Adipocyte (in vitro differentiated cells): ENCODE data around the gene UCHL5.
"Not testable (repeated sequence)": the region's sequence is repeated elsewhere in the genome, so short reads cannot be mapped to it uniquely, and the experiment has no call there.

ENCODE experiments used
- DNase-seq: peaks from one replicate; pipeline ENCODE4 v3.0.0-alpha.2; 2015; ENCODE audit warnings: low read depth
- H3K27me3 ChIP-seq: replicated peaks from 2 replicates; pipeline ENCODE4 v1.7.0; 2013; ENCODE audit warnings: mild to moderate bottlenecking, low read length, moderate library complexity; ENCODE audit not compliant: control insufficient read depth, insufficient read depth
- H3K36me3 ChIP-seq: 2 replicates; pipeline ENCODE4 v1.7.0; 2013; ENCODE audit warnings: low read length, mild to moderate bottlenecking, moderate library complexity; ENCODE audit not compliant: control insufficient read depth, insufficient read depth, severe bottlenecking
- H3K4me1 ChIP-seq: 2 replicates; pipeline ENCODE4 v1.7.0; 2013; ENCODE audit warnings: mild to moderate bottlenecking, low read length, moderate library complexity; ENCODE audit not compliant: control insufficient read depth, insufficient read depth
- H3K4me3 ChIP-seq: 2 replicates; pipeline ENCODE4 v1.7.0; 2013; ENCODE audit warnings: mild to moderate bottlenecking, low read length, moderate library complexity
- H3K9ac ChIP-seq: 2 replicates; pipeline ENCODE4 v1.7.0; 2013; ENCODE audit warnings: mild to moderate bottlenecking, low read length, moderate library complexity
- H3K9me3 ChIP-seq: 2 replicates; pipeline ENCODE4 v1.7.0; 2013; ENCODE audit warnings: mild to moderate bottlenecking, low read length, moderate library complexity; ENCODE audit not compliant: control insufficient read depth

UCHL5 gene

GRCh38 chr1:193033610-193034009, 25.6 kb downstream of the UCHL5 start:
- H3K9ac ChIP-seq, result no peak overlapping the region
- no peak overlapping the region for H3K4me3 ChIP-seq
- DNase-seq, result no peak
- no peaks in the 10 kb centered on the region for H3K4me1 ChIP-seq
- H3K36me3 ChIP-seq, result peaks cover 9% of the 10 kb centered on the region
- H3K9me3 ChIP-seq, result no peaks in the 10 kb centered on the region
- H3K27me3 ChIP-seq, result no peaks in the 10 kb centered on the region

DNA sequence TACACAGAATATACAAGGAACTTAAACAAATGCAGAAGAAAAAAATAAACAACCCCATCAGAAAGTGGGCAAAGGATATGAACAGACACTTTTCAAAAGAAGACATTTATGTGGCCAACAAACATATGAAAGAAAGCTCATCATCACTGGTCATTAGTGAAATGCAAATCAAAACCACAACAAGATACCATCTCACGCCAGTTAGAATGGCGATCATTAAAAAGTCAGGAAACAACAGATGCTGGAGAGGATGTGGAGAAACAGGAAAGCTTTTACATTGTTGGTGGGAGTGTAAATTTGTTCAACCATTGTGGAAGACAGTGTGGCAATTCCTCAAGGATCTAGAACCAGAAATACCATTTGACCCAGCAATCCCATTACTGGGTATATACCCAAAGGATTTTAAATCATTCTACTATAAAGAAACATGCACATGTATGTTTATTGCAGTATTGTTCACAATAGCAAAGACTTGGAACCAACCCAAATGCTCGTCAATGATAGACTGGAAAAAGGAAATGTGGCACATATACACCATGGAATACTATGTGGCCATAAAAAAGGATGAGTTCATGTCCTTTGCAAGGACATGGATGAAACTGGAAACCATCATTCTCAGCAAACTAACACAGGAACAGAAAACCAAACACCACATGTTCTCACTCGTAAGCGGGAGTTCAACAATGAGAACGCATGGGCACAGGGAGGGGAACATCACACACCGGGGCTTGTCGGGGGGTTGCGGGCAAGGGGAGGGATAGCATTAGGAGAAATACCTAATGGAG, 26.3 kb downstream of the UCHL5 start:
- not testable (repeated sequence) for H3K9ac ChIP-seq, H3K4me3 ChIP-seq, H3K27me3 ChIP-seq, H3K9me3 ChIP-seq, DNase-seq, H3K4me1 ChIP-seq
- H3K36me3 ChIP-seq, result peaks cover 16% of the 10 kb centered on the region

GRCh38 chr1:193031431-193031830, 27.7 kb downstream of the UCHL5 start:
- DNase-seq, result peak; percentile 59
- Histone ChIP-seq H3K9ac (no peak overlapping the region), H3K9me3 (no peaks in the 10 kb centered on the region), H3K4me1 (no peaks in the 10 kb centered on the region), H3K4me3 (no peak overlapping the region), H3K27me3 (no peaks in the 10 kb centered on the region), H3K36me3 (peaks cover 30% of the 10 kb centered on the region)

GRCh38 chr1:193030280-193030679, 28.9 kb downstream of the UCHL5 start:
- H3K4me3 ChIP-seq, result no peak overlapping the region
- H3K9ac ChIP-seq, result no peak overlapping the region
- no peaks in the 10 kb centered on the region for H3K4me1 ChIP-seq
- H3K9me3 ChIP-seq, result no peaks in the 10 kb centered on the region
- no peak for DNase-seq
- peaks cover 35% of the 10 kb centered on the region for H3K36me3 ChIP-seq
- no peaks in the 10 kb centered on the region for H3K27me3 ChIP-seq

DNA sequence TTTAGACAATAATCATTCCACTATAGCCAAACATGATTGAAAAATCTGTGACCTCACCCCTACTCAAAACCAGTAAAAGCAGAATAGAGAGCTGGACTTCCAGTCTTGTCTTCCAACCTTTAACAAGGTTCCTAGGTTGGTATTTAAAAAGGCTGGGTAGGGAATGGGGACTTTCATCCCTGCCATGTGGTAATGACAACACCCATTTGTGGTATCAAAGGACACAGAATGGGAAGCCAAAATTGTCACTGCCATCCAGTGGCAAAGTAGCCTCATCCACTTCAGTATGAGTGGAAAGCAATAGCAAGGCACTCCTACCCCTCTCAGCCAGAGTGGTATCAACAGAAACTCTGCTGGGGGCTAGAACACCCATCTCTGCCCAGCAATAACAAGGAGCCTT, 33.9 kb downstream of the UCHL5 start:
- no peaks in the 10 kb centered on the region for H3K4me1 ChIP-seq
- no peaks in the 10 kb centered on the region for H3K9me3 ChIP-seq
- no peak for DNase-seq
- H3K9ac ChIP-seq, result no peak overlapping the region
- no peaks in the 10 kb centered on the region for H3K27me3 ChIP-seq
- H3K36me3 ChIP-seq, result peaks cover 62% of the 10 kb centered on the region
- no peak overlapping the region for H3K4me3 ChIP-seq

DNA sequence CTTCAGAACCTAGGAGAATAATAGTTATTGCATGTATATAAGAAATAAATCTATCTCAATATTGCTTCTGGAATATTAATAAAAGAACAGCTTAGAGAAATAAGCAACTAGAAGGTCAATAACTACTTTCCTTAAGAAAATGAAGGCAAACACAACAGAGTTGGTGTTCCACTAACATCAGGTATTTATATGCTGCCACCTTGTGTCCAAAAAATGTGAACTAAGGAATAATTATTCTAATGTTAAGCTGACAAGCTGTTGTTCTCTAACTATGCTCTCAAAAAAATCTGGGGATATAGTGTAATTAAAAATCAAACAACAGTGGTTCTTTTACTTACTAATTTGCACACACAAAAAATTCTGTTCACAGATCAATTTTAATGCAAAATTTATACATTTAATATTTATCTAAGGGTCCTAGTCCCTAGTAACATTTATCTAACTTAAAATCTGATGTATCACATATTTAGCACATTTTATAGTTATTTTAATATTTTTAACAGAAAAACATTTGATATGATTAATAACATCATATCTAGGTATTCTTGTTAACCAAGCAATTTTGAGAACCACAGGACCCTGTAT, 39.6 kb downstream of the UCHL5 start:
- Histone ChIP-seq H3K9ac (peak overlapping the region; percentile 15), H3K9me3 (no peaks in the 10 kb centered on the region), H3K4me3 (no peak overlapping the region), H3K36me3 (peaks cover 42% of the 10 kb centered on the region), H3K27me3 (no peaks in the 10 kb centered on the region), H3K4me1 (peaks cover 8% of the 10 kb centered on the region)
- peak; percentile 86 for DNase-seq

- H3K4me3 ChIP-seq, result no peak overlapping the region
- no peak for DNase-seq
- H3K36me3 ChIP-seq, result peaks cover 24% of the 10 kb centered on the region
- H3K27me3 ChIP-seq, result no peaks in the 10 kb centered on the region
- no peak overlapping the region for H3K9ac ChIP-seq
- H3K4me1 ChIP-seq, result peaks cover 33% of the 10 kb centered on the region
- no peaks in the 10 kb centered on the region for H3K9me3 ChIP-seq
Observed at GRCh38 chr1:193016788-193017187, 42.4 kb downstream of the UCHL5 start.

DNA sequence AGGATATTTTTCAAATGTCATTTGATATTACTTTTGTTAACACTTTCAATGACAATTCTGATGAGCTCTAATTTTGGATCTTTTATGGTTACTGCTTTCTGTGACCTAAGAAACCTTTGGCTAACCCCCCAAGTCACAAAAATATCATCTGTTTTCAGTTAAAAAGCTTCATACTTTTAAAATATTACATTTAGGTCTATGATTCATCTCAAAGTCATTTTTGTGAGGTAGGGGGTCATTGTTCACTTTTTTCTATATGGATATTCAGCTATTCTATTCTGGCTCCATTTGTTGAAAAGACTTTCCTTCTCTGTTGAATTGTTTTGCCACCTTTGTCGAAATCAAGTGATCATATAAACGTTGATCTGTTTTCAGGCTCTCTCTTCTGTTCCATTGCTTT, 44.8 kb downstream of the UCHL5 start:
- DNase-seq, result peak; percentile 8
- Histone ChIP-seq H3K4me1 (peaks cover 33% of the 10 kb centered on the region), H3K27me3 (no peaks in the 10 kb centered on the region)

GRCh38 chr1:193013707-193014106, 45.5 kb downstream of the UCHL5 start:
- no peak for DNase-seq
- peaks cover 15% of the 10 kb centered on the region for H3K36me3 ChIP-seq
- no peaks in the 10 kb centered on the region for H3K9me3 ChIP-seq
- H3K27me3 ChIP-seq, result no peaks in the 10 kb centered on the region
- H3K4me3 ChIP-seq, result peak overlapping the region; percentile 2
- peaks cover 30% of the 10 kb centered on the region for H3K4me1 ChIP-seq
- H3K9ac ChIP-seq, result peak overlapping the region; percentile 4

More for the DNA sequence above, 44.8 kb downstream of the UCHL5 start:
- Histone ChIP-seq H3K9me3 (no peaks in the 10 kb centered on the region), H3K9ac (peak overlapping the region; percentile 34), H3K4me3 (peak overlapping the region; percentile 15), H3K36me3 (peaks cover 15% of the 10 kb centered on the region)

DNA sequence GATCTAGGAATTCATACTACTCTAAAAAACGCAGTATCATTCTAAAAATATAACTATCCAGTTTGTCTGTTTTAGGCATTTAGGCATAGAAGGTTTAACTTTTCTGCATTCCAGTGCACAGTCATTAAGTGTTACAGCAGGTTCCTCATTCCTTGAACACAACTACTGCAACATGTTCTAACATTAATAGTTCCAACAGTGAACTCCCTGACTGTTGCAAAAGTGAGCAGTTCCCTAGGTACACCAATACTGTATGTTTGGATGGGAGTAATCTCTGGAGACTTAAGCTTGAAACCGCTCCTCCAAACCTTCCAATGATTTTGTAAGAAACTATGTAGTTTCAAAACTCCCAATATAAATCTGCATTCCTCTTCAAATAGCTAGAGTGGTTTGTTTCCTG, 46.2 kb downstream of the UCHL5 start:
- H3K9ac ChIP-seq, result peak overlapping the region; percentile 59
- no peaks in the 10 kb centered on the region for H3K27me3 ChIP-seq
- H3K4me3 ChIP-seq, result peak overlapping the region; percentile 49
- no peaks in the 10 kb centered on the region for H3K9me3 ChIP-seq
- H3K4me1 ChIP-seq, result peaks cover 30% of the 10 kb centered on the region
- peak; percentile 78 for DNase-seq
- H3K36me3 ChIP-seq, result peaks cover 13% of the 10 kb centered on the region

DNA sequence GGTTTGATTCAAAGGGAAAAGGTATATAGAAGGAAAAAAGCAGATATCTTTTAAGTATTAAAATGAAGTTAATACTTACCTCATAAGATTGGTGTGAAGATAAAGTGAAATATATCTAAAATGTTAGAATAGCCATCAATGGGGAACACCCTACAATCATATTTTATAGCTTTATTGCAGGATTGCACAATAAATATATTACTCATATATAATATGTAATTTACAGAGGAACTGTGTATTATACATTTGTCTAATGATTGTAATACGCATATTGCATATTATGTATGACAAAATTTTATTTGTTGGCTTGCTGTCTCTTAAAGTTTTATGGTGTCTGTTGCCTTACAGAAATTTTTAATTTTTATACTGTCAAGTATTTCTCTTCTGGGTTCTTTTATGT, 47.8 kb downstream of the UCHL5 start:
- Histone ChIP-seq H3K4me3 (no peak overlapping the region), H3K36me3 (peaks cover 7% of the 10 kb centered on the region), H3K9ac (no peak overlapping the region), H3K4me1 (peaks cover 30% of the 10 kb centered on the region), H3K9me3 (no peaks in the 10 kb centered on the region), H3K27me3 (no peaks in the 10 kb centered on the region)
- no peak for DNase-seq
